Stimulated activated naive CD4-positive, alpha-beta T cell treated with Interleukin-2 at 50 U/mL for 16 hours (primary cell): ENCODE measurements around the gene LMCD1.

ENCODE experiments used
- DNase-seq: peaks from one replicate; lab custom pipeline; 2025; lab: John Stamatoyannopoulos, UW

The LMCD1 gene

DNA sequence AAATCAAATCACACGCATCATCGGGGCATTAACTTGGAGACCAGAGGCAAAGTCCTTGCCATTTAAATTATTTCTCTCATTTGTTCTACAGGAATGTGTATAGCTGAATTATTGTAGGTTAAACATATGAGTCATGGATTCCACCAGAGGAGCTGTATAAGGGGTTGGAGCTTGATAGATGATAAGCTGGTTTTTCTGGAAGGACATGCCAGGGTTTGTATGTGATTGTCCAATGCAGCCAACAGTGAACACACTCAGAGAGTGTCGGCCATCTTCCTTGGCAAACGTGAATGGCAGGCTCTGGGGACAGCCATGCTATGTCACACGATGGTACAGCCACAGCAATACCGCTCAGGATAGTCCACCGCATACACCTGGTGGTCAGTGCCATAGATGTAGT lies 117.9 kb downstream of the LMCD1 start:
- DNase-seq = no peak

DNA sequence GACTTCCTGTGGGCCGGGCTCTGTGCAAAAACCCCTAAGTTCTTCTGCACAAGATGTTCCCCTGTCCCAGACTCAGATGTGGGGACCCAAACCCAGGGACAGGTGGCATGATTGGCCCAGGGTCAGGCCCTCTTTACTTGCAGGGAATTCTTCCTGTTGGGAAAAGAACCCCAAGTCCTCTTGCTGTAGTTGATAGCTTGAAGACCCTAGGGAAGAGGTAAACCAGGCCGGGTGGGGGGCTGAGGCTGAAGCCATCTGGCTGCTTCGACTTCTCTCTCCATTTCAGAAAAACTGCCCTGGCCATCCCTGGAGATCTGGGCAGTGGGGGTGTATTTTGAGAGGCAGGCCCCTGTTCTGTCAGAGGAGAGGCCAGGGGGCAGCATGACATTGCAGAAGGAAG lies 119.5 kb downstream of the LMCD1 start:
- no peak for DNase-seq

DNA sequence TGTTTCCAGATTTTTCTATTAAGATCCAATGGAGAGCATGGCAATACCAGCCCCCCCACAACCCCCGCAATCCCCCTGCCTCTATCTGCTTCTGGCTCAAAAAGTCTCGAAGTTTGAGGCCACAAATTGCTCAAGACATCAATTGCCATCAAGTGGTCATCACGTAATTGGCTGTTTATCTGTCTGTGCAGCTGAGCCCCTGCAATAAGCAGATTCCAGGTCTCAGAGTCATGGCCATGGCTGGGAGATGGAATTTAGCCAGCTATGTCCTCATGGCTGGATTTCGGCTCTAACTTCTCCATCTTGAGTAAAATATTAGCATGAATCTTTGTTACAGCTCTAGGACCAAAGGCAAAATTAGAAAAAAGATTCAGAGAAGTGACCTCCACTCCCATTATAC lies 120.2 kb downstream of the LMCD1 start:
- DNase-seq = no peak

DNA sequence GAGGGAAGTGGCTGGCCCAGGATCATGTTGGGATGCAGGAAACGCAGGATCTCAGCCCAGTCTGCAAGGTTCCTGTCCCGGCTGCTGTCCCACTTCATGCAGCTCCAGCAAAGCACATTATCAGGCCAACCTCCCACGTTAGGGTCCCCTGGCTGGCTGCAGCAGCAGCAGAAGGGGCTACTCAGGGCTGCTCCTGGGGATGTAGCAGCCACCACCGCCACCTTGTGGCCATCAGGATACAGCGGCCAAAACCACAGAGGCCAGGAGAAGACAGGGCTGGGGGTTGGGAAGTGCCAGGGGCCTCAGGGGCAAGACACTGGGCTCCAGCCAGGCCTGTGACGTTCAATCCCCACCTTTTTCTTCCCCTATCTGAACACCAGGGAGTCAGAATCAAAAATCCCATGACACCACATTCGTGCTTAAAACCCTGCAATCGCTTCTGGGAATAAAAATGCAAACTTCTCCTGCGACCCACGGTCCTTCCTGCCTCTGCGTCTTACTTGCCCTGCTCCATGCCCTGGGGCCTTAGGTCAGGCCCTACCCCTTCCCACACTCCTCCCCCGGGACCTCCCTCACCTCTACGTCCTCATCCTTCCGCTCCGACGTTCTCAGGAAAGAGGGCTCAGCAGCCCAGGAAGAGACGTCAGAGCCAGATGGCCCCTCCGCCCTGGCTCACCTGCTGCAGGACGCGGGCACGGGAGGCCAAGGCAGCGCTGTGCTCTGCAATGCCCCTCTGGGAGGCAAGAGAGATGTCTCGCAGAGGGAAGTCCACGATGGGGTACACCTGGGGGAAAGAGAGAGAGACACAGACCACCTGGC lies 121.5 kb downstream of the LMCD1 start:
- peak; percentile 3 for DNase-seq

DNA sequence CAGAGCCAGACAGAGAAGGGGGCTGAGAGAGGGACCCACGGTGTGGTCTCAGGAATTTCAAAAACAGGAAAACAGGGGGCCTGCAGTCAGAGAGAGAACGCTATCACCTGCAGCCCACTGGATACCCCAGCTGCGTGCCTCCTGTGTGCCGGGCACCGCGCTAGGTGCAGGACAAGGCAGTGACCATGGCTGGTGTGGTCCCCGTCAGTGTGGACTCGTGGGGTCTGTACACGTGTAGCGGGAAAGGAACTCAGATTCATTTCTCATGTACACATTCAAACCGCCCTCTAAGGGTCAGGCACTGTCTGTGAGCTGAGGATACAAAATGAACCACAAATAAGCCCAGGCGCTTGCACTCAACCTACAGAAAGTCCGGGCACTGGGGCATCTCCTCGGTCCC lies 122.1 kb downstream of the LMCD1 start:
- no peak for DNase-seq
